Measurements from ENCODE around the gene ZNF280D.

GRCh38 chr15:56678571-56678970 is 54.7 kb downstream of the ZNF280D start:
- TF ChIP-seq CTCF (IDR thresholded peaks at IDR 0.05) (no peak), POLR2A (IDR thresholded peaks at IDR 0.05) (no peak), POLR2AphosphoS5 (IDR thresholded peaks at IDR 0.05) (no peak)
